HG03139 (cell line): ENCODE data around the gene ADA.

Experiments
- ATAC-seq: cut with Tn5 transposase; IDR thresholded peaks from one replicate; pipeline ENCODE4 v1.9.1; 2021; ENCODE audit not compliant: unreplicated experiment

Gene ADA

DNA sequence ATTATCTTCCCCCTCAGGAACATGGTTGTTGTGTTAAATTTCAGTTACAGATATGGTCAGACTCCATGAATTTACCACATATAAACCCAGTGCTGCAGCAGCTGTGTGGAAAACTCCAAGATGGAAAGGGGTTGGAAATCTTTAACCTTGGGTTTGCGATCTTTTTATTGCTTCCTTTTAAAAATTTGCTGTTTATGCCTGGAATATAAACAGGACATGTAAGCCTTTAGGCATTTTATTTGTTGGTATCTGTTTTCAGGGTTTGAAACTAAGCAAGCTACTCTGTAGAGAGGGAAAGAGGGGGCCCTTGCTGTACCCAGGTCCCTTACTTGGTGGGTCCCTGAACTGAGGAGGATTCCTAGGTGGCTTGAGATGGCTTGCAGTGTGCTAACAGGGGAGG lies 68.3 kb downstream of the ADA start:
- ATAC-seq, result no peak

DNA sequence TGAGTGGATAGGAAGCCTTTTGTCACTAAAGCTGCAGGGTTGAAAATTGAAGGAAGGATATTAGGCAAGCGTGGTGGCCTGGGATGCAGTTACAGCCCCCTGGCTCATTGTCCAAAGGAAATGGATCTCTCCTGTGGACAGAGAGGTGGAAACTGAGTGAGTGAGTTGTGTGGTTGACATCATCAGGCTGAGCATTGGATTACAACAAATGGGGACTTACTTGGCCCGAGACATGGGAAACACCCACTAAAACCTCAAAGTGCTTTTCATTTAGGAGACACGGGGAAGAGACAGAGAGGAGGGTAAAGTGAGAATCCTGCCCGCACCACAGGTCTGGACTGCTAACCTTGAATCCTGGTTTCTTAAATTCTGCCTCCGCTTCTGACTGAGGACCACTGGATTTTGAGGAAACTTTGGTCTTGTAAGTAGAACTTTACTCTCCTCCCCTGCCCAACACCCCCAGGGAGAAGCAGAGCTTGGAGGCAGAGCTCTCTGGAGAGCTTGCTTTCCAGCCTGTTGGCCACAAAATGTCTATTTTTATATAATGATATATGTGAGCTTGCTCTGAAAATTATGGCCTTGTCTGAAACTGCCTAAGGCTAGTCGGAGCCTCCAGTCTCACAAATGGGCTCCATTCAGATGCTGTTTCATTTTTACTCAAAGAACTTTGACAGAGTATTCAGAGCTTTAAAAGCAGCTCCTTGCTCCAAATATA lies 69.0 kb downstream of the ADA start, which contains the start of gene PKIG:
TSS of gene PKIG (plus strand) at position 269 of the 715 bp plus-strand sequence. CDS start 31,978 bp downstream, outside the sequence.
- no peak for ATAC-seq

DNA sequence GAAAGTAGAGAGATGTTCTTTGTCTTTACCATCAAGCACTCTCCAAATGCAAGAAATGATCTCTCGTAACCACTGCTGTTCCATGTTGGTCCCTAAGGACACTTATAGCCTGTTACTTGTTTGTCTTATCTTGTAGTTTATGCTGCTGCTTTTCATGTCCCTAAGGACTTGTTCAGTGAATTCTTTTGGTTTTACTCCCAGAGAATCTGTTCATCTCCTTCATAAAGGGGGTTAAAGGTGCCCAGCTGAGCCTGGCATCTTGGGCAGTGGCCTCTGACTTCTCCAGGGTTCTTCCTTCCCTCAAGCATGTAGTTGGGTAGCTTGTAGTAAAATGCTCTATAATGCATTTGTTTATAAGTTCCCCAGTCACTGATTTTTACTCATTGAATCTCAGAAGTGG lies 70.0 kb downstream of the ADA start:
- no peak for ATAC-seq

DNA sequence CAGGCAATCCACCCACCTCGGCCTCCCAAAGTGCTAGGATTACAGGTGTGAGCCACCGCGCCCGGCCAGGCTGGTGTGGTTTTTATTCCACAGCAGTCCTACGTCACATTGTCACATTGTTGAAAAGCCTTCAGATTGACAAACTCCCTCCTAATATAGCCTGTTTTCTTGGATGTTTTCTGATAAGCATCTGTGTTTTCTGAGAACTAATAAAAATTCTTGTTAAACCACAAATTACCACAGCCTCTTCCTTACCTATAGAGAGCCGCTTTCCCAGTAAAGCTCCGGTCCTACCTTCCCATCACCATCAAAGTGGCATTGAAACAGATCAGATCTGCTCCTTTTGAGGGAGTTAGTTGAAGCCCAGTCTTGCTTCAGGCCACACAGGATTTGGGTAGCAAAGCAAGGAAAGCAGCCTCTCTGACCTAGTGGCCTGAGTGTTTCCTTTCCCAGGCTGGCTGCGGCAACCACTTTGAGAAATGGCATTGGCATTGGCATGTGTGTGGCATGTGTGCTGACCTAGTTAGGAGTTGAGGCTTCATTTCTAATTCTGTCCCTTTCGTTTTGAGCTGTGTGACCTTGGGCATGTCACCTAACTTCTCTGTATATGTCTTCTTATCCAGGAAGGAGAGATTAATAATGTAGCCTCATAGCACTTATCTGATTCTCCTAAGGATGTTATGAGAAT lies 70.8 kb downstream of the ADA start:
- no peak for ATAC-seq

DNA sequence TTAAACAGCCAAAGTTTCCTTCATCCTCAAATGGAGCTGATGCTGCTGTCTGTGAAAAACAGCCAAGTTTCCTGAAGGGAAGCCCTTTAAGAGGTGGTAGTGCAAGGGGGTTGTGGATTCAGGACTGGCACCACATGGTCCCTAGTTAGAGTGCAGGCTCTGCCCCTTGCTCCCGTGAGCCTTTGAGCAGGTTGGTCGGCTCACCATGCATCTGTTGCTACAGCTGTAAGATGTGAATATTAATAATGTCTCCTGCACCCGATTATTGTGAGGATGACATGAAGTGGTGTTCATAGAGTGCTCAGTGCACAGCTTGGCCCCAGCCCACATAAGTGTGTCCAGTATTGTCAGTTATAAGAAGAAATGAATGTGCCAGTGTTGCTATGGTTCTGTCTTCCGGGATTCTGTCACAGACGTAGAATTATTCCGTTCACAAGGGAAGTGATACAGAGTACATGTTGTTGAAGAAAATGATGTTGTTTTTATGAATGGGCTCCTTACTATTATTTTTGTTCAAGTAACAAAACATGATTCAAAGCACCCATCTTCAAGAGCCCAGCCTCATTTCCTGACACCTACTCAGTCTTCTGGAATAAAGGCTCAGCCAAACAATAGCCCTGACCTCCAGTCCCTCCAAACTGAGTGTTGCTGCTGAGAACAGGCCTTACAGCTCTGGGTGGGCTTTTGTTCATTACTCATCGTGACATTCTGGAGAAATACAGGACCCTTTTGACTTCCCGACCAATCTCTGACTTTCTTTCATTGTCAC lies 72.0 kb downstream of the ADA start:
- no peak for ATAC-seq

DNA sequence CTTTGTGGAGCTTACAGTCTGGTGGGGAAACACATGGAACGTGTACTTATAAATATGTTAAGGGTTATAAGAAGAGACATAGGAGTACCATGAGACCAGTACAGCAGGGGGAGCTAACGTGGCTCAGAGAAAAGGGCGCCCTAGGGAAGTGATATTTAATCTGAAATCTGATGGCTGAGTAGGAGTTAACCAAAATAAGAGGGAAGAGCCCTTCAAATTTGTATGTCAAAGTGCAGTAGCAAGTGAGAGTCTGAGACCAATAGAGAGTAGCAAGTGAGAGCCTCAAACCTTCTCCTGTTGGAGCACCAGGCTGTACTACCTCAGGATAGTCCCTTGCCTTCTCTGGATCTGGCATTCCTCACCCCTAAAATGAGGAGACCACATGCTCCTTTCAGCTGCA lies 75.2 kb downstream of the ADA start:
- ATAC-seq, result no peak

DNA sequence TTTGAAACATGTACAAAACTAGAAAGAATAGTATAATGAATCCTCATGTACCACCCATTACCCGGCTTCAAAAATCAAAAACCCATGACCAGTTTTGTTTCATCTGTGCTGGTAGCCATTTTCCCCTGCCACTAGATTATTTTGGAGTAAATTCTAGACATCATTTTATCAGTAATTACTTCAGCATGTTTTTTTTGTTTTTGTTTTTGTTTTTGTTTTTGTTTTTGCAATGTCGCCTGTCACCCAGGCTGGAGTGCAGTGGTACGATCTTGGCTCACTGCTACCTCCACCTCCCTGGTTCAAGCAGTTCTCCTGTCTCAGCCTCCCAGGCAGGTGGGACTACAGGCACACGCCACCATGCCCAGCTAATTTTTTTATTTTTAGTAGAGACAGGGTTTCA lies 77.1 kb downstream of the ADA start:
- no peak for ATAC-seq

DNA sequence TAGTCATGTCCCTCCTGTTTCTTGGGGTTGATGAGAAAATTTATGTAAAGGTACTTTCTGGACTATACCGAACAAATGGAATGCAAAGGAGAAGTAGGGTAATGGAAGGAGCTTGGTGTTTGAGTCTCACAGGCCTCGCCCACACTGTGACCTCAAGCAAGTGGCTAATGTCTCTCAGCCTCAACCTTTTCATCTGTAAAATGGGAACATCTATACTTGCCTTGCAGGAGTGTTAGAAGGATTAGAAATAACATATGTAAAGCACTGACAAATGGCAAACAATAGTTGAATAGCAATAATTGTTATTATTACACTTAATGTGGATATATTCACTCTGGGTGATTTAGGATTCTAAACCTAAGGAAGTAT lies 78.0 kb downstream of the ADA start:
- no peak for ATAC-seq

DNA sequence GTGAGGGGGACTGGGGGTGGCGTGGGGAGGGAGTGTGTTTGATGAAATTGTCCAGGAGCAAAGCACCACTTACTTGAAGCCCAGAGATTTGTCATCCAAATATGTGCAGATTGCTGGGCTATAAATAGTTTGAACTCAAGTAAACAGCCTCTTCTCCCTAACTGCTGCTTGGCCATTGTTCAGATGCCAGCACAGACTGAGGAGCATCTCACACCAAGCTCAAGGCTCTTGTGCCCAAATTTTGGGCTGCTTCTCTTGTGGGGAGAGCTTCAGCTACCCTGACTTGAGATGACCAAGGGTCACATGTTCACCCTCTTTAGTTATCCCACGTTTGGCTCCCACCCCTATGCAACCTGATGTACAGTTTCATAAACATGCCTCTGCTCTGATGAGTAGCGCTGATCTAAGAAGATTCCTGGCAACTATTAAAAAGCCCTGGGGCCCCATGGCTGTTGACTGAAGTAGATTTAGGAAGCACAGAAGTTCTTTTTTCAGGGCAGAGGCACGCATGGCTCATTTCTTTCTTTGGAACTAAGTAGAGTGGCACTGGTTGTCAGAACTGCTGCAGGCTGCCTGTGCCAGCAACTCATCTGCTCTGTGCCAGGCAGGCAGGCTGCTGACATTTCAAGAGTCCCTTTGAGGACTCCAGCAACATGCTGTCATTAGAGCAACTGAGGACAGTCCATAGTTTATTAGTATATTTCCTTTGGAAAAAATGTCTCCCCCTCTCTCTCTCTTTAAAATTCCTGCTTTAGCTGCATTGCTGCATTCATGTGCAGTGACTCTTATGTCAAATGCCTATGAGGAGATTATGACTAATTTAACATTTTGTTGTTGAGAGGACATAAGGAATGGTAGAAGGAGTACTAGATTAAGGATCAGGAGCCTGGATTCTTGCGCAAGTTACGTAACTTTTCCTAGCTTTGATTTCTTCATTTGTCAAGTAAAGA lies 78.7 kb downstream of the ADA start:
- ATAC-seq, result no peak

DNA sequence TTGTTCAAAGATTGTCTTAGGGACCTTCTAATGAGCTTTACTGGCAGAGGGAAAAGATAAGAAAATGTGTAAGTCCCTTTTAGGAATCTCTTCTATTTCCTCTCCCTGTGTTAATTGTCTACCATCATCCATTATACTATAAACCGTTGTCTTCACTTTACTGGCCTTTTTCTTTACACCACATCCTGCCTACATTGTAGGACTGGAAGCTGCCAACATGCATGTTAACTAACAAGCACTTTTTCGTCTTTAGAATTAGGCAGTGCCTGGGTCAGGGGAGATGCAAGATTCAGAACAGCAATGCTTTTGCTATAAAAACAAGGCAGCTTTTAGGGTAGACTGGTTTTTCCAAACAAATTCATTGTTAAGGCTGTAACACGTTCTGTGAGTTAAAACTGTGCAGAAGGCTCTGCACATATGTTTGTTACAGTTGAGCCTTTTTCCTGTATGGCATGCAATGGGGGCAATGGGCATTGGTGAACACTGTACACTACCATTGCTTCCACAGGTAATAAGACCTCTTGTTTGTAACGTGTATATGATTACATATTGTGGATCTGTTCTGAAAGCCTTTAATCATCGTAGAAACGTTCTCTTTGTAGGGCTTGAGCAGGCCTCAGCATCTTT lies 80.0 kb downstream of the ADA start:
- ATAC-seq, result no peak

DNA sequence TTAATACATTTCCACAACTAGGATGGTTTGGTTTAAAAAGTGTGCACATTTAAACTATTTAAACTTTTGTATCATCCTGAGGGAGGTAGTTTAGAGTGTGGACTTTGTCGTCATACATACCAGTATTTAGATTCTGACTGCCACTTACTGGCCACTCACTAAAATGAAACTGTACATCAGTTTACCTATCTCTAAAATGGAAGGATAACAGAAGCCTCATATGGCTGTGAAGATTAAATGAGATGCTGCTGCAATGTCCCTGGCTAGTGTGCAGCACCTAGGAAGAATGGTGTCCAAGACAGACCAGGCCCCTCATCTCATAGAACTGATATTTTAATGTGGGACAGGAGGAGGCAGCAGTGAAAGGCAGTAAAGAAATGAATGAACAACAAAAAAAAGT lies 81.1 kb downstream of the ADA start:
- ATAC-seq, result no peak
